B cell (primary cell): ENCODE measurements around the gene RETREG1. TPM values are rescaled to one million over a fixed set of nuclear protein-coding genes. Genes with fewer than 3 reads are reported as not detected.

Experiments
- ATAC-seq: fragments of 200-7000 bp; cut with Tn5 transposase; one replicate; pipeline ENCODE4 v1.10.0; 2021; ENCODE audit warnings: low read depth, mild to moderate bottlenecking, moderate number of reproducible peaks, moderate library complexity
- CTCF ChIA-PET: fragments of 350-600 bp; sonication (Branson Sonifier 250); formaldehyde crosslinking; loops from one replicate; lab custom pipeline; 2021; ENCODE audit warnings: antibody characterized with exemption, inconsistent platforms; lab: Charles Lee
- POLR2A ChIA-PET: fragments of 350-600 bp; sonication (Branson Sonifier 250); formaldehyde crosslinking; loops from one replicate; lab custom pipeline; 2021; ENCODE audit warnings: antibody characterized with exemption; lab: Charles Lee
- DNase-seq: peaks from one replicate; pipeline ENCODE4 v3.0.0; 2013
- H2AFZ ChIP-seq: 2 replicates; pipeline ENCODE4 v1.6.1; 2012; ENCODE audit warnings: mild to moderate bottlenecking, low read depth, low read length; ENCODE audit not compliant: insufficient read depth, poor library complexity, severe bottlenecking
- H3K27ac ChIP-seq, 2 donors: 1 replicate in 1 of 2; 2 replicates in 1 of 2; pipeline ENCODE4 v1.5.1; 2012 to 2013; ENCODE audit warnings: low read length in 2 of 2, mild to moderate bottlenecking in 2 of 2, moderate library complexity in 1 of 2
- H3K27me3 ChIP-seq, 4 experiments: fragments of 200-600 bp in 1 of 4; sonication (generic) in 1 of 4; replicated peaks in 1 of 4; 1 replicate in 2 of 4; 2 replicates in 2 of 4; pipeline versions ENCODE4 v1.6.1 to v1.7.0; 2013 to 2016; ENCODE audit warnings: low read length in 3 of 4, mild to moderate bottlenecking in 2 of 4, mixed read lengths in 1 of 4, moderate library complexity in 1 of 4; ENCODE audit not compliant: insufficient read depth in 4 of 4, control insufficient read depth in 3 of 4; ENCODE audit errors: control extremely low read depth in 1 of 4
- H3K36me3 ChIP-seq, 2 experiments: replicated peaks in 1 of 2; 1 replicate in 1 of 2; 2 replicates in 1 of 2; pipeline versions ENCODE4 v1.6.1 to v1.7.1; 2013; ENCODE audit warnings: low read length in 1 of 2; ENCODE audit not compliant: insufficient read depth in 2 of 2, control insufficient read depth in 1 of 2; ENCODE audit errors: control extremely low read depth in 1 of 2, extremely low read depth in 1 of 2
- H3K4me1 ChIP-seq, 2 donors: fragments of 200-600 bp in 1 of 2; sonication (generic) in 1 of 2; 1 replicate in 1 of 2; 2 replicates in 1 of 2; pipeline versions ENCODE4 v1.5.1 to v1.6.1; 2013 to 2017; ENCODE audit warnings: low read length in 2 of 2; ENCODE audit not compliant: control insufficient read depth in 2 of 2, insufficient read depth in 2 of 2
- H3K4me2 ChIP-seq: replicated peaks from 2 replicates; pipeline ENCODE3; 2012; ENCODE audit warnings: mild to moderate bottlenecking, low read depth, low read length; ENCODE audit not compliant: poor library complexity, severe bottlenecking
- H3K4me3 ChIP-seq, 5 experiments: fragments of 200-600 bp in 1 of 5; sonication (generic) in 1 of 5; 1 replicate in 3 of 5; 2 replicates in 2 of 5; pipeline versions ENCODE4 v1.5.1 to v1.7.0; 2011 to 2016; ENCODE audit warnings: low read length in 4 of 5, mild to moderate bottlenecking in 4 of 5, low read depth in 2 of 5, control low read depth in 1 of 5, moderate library complexity in 1 of 5; ENCODE audit not compliant: insufficient read depth in 1 of 5; ENCODE audit errors: control extremely low read depth in 1 of 5, extremely low read depth in 1 of 5
- H3K79me2 ChIP-seq: fragments of 200-600 bp; sonication (generic); one replicate; pipeline ENCODE4 v1.6.0; 2016; ENCODE audit warnings: low read length; ENCODE audit not compliant: control insufficient read depth, insufficient read depth
- H3K9ac ChIP-seq: fragments of 200-600 bp; sonication (generic); 2 replicates; pipeline ENCODE4 v1.6.1; 2017; ENCODE audit warnings: mild to moderate bottlenecking, low read length, moderate library complexity
- H3K9me3 ChIP-seq, 3 donors: one replicate each; pipeline versions ENCODE4 v1.6.1 to v1.7.1; 2013; ENCODE audit warnings: low read length in 2 of 3; ENCODE audit not compliant: control insufficient read depth in 2 of 3, insufficient read depth in 1 of 3; ENCODE audit errors: control extremely low read depth in 1 of 3
- H4K20me1 ChIP-seq: 2 replicates; pipeline ENCODE4 v1.6.0; 2012; ENCODE audit warnings: mild to moderate bottlenecking, low read length; ENCODE audit not compliant: insufficient read depth, control insufficient read depth, poor library complexity, severe bottlenecking
- H3K27ac Mint-ChIP-seq: one replicate; pipeline ENCODE4 v1.8.0; 2021; ENCODE audit warnings: mixed read lengths
- H3K27me3 Mint-ChIP-seq: one replicate; pipeline ENCODE4 v1.8.0; 2021; ENCODE audit warnings: mixed read lengths
- H3K4me1 Mint-ChIP-seq: one replicate; pipeline ENCODE4 v1.8.0; 2021; ENCODE audit warnings: mixed read lengths
- H3K4me3 Mint-ChIP-seq: one replicate; pipeline ENCODE4 v1.8.0; 2021; ENCODE audit warnings: mixed read lengths
- H3K9me3 Mint-ChIP-seq: one replicate; pipeline ENCODE4 v1.8.0; 2022; ENCODE audit warnings: mixed read lengths; ENCODE audit not compliant: insufficient read depth
- CTCF ChIP-seq: fragments of 200-600 bp; IDR thresholded peaks from one replicate; pipeline ENCODE4 v1.8.0; 2022; ENCODE audit warnings: antibody characterized with exemption, mild to moderate bottlenecking
- EZH2 ChIP-seq: IDR thresholded peaks from 2 replicates; pipeline ENCODE4 v1.6.1; 2012; ENCODE audit warnings: borderline replicate concordance, low read depth, mild to moderate bottlenecking, moderate library complexity, low read length; ENCODE audit not compliant: insufficient read depth, poor library complexity, severe bottlenecking
- WGBS: methylation state at CpG from one replicate; pipeline ENCODE4 v1.1.5; 2013; ENCODE audit warnings: missing lambda C conversion rate; ENCODE audit not compliant: insufficient coverage; 5-methylcytosine and 5-hydroxymethylcytosine counted together
- intact Hi-C: fragments of 100-400 bp; cut with micrococcal nuclease; formaldehyde crosslinking; loops from one replicate; pipeline ENCODE4 v1.10.0; 2022
- polyA plus RNA-seq: library from polyadenylated mRNA; depleted of rRNA; stranded (reverse); fragments of >200 nt; gene quantifications from 2 replicates; pipeline ENCODE4 v1.2.3, GENCODE V29; 2012
- total RNA-seq, 2 donors: library from RNA; stranded (reverse); fragments of 120-200 nt in 1 of 2; gene quantifications; 1 replicate in 1 of 2; 2 replicates in 1 of 2; pipeline versions ENCODE4 v1.2.3 to v1.2.4, GENCODE V29; 2013 to 2022

Gene RETREG1
- total and polyA plus RNA-seq, 2 donors (not counting 1 experiment from before 2014, with no cell fraction given) = 5.1 to 12.9 TPM

GRCh38 chr5:16548812-16549211, 68.0 kb downstream of the RETREG1 start:
- DNase-seq = no peak
- Histone ChIP-seq H3K9me3 (no peaks in the 10 kb centered on the region), H3K9ac (no peak overlapping the region), H3K79me2 (peaks cover 3% of the 10 kb centered on the region), H4K20me1 (no peaks in the 10 kb centered on the region), H3K27me3 (peaks cover 0 to 3% (median 0%) of the 10 kb centered on the region in 4 experiments), H3K4me3 (no peak overlapping the region), H3K4me2 (no peak overlapping the region), H3K36me3 (no peaks in the 10 kb centered on the region), H3K4me1 (peaks cover 0 to 6% of the 10 kb centered on the region in 2 donors), H3K27ac (no peak overlapping the region), H2AFZ (no peak overlapping the region)
- Mint-ChIP-seq H3K4me3 (no peak overlapping the region), H3K9me3 (no peaks in the 10 kb centered on the region), H3K27me3 (no peaks in the 10 kb centered on the region), H3K4me1 (peaks cover 16% of the 10 kb centered on the region), H3K27ac (no peak overlapping the region)
- no peak for TF ChIP-seq EZH2
- TF ChIP-seq CTCF = no peak
- ChIA-PET CTCF (no interaction called here), POLR2A (no interaction called here)
- intact Hi-C loops = no loop called here
- WGBS = 100% methylated on average over 1 of the region's 3 CpGs
- no peak for ATAC-seq

- Histone ChIP-seq H3K27me3 (peaks cover 0 to 3% (median 0%) of the 10 kb centered on the region in 4 experiments), H3K4me1 (peaks cover 0 to 6% of the 10 kb centered on the region in 2 donors), H3K79me2 (peaks cover 3% of the 10 kb centered on the region), H4K20me1 (no peaks in the 10 kb centered on the region), H2AFZ (no peak overlapping the region), H3K4me2 (no peak overlapping the region), H3K36me3 (no peaks in the 10 kb centered on the region), H3K4me3 (no peak overlapping the region), H3K27ac (no peak overlapping the region), H3K9me3 (no peaks in the 10 kb centered on the region), H3K9ac (no peak overlapping the region)
- no peak for DNase-seq
- POLR2A ChIA-PET = no interaction called here
- Mint-ChIP-seq H3K4me1 (peaks cover 15% of the 10 kb centered on the region), H3K9me3 (no peaks in the 10 kb centered on the region), H3K27ac (no peak overlapping the region), H3K4me3 (no peak overlapping the region), H3K27me3 (no peaks in the 10 kb centered on the region)
- WGBS = 100% methylated on average over 1 of the region's 2 CpGs
- no peak for ATAC-seq
- intact Hi-C loops = no loop called here
- TF ChIP-seq EZH2 (no peak), CTCF (no peak)
- CTCF ChIA-PET = interaction anchor here (0.7 to 1.3 kb wide), 2 partner anchors 57 to 118 kb away, joined by 4 read pairs; no protein-coding TSS in a partner anchor
Observed at GRCh38 chr5:16548115-16548514, 68.7 kb downstream of the RETREG1 start.
